Tibial nerve (tissue), 4 donors: ENCODE measurements around the gene MKRN2OS. TPM values are rescaled to one million over a fixed set of nuclear protein-coding genes. Genes with fewer than 3 reads are reported as not detected.
A peak's percentile ranks its signal among the peaks of the same experiment; 100 is the strongest.

ENCODE experiments used
- DNase-seq, 2 donors: peaks; one replicate each; pipeline ENCODE4 v3.0.0-alpha.2; 2019; ENCODE audit warnings: low spot score in 2 of 2
- H3K27ac ChIP-seq, 4 donors: fragments of 200-600 bp; sonication (generic) in 3 of 4; one replicate each; pipeline ENCODE4 v1.5.1; 2017 to 2019; ENCODE audit warnings: mild to moderate bottlenecking in 1 of 4
- H3K27me3 ChIP-seq, 2 donors: fragments of 200-600 bp; sonication (generic) in 1 of 2; one replicate each; pipeline versions ENCODE4 v1.5.1 to v1.6.0; 2017 to 2019
- H3K36me3 ChIP-seq, 3 donors: fragments of 200-600 bp; sonication (generic); one replicate each; pipeline ENCODE4 v1.5.1; 2018 to 2019
- H3K4me1 ChIP-seq, 4 donors: fragments of 200-600 bp; sonication (generic) in 3 of 4; one replicate each; pipeline ENCODE4 v1.5.1; 2017 to 2019
- H3K4me3 ChIP-seq, 4 donors: fragments of 200-600 bp; sonication (generic) in 3 of 4; one replicate each; pipeline ENCODE4 v1.5.1; 2017 to 2019; ENCODE audit warnings: mild to moderate bottlenecking in 1 of 4, moderate library complexity in 1 of 4
- H3K9me3 ChIP-seq, 4 donors: fragments of 200-600 bp; sonication (generic) in 3 of 4; one replicate each; pipeline ENCODE4 v1.5.1; 2017 to 2019
- CTCF ChIP-seq, 5 experiments: fragments of 200-600 bp in 3 of 5; fragments of 450-650 bp in 2 of 5; sonication (generic) in 3 of 5; IDR thresholded peaks; one replicate each; pipeline ENCODE4 v1.5.1; 2016 to 2019; ENCODE audit warnings: antibody characterized with exemption in 5 of 5, mild to moderate bottlenecking in 3 of 5, moderate library complexity in 2 of 5
- EP300 ChIP-seq, 2 donors: sonication (generic); formaldehyde crosslinking; IDR thresholded peaks; one replicate each; pipeline ENCODE4 v1.6.1; 2017; ENCODE audit warnings: antibody characterized with exemption in 2 of 2, mild to moderate bottlenecking in 1 of 2
- POLR2A ChIP-seq, 2 donors: fragments of 450-650 bp; IDR thresholded peaks; one replicate each; pipeline ENCODE4 v1.6.1; 2017; ENCODE audit warnings: antibody characterized with exemption in 2 of 2, mild to moderate bottlenecking in 2 of 2, moderate library complexity in 2 of 2
- WGBS, 2 donors: methylation state at CpG; one replicate each; pipeline ENCODE4 v1.1.5; 2018; 5-methylcytosine and 5-hydroxymethylcytosine counted together
- total RNA-seq, 4 donors: library from RNA; depleted of rRNA; stranded (reverse); fragments of >200 nt; gene quantifications; one replicate each; pipeline ENCODE4 v1.1.0, GENCODE V29; 2016

Gene MKRN2OS
- total RNA-seq, 4 donors from 2014 or later: not detected

GRCh38 chr3:12559520-12559919 is 14.2 kb upstream of the MKRN2OS start:
- no peaks in the 10 kb centered on the region for H3K9me3 ChIP-seq
- H3K4me3 ChIP-seq: no peak overlapping the region
- TF ChIP-seq POLR2A (IDR thresholded peaks at IDR 0.05): no peak
- TF ChIP-seq CTCF (IDR thresholded peaks at IDR 0.05): no peak
- TF ChIP-seq EP300 (IDR thresholded peaks at IDR 0.05): no peak
- H3K4me1 ChIP-seq: peaks cover 0 to 65% (median 20%) of the 10 kb centered on the region in 4 donors
- no peak for DNase-seq
- no peaks in the 10 kb centered on the region for H3K27me3 ChIP-seq
- WGBS, 2 donors: 59 to 74% methylated on average over 3 of the region's 3 CpGs
- peaks cover 0 to 5% (median 0%) of the 10 kb centered on the region in 3 donors for H3K36me3 ChIP-seq
- H3K27ac ChIP-seq: no peak overlapping the region

- WGBS, 2 donors: 44 to 56% methylated on average over 4 of the region's 4 CpGs
- peak overlapping the region in 1 of 4 donors; percentile 98 for H3K4me3 ChIP-seq
- H3K4me1 ChIP-seq: peaks cover 0 to 71% (median 20%) of the 10 kb centered on the region in 4 donors
These were observed 13.4 kb upstream of the MKRN2OS start for GRCh38 chr3:12558706-12559105.

GRCh38 chr3:12557473-12558100 is 12.3 kb upstream of the MKRN2OS start:
- no peak for DNase-seq
- H3K4me1 ChIP-seq: peaks cover 0 to 70% (median 20%) of the 10 kb centered on the region in 4 donors
- peak overlapping the region; percentile 90 to 98 (median 94) for H3K4me3 ChIP-seq
- TF ChIP-seq EP300 (IDR thresholded peaks at IDR 0.05) (no peak), POLR2A (IDR thresholded peaks at IDR 0.05) (no peak), CTCF (IDR thresholded peaks at IDR 0.05) (no peak)
- H3K9me3 ChIP-seq: no peaks in the 10 kb centered on the region
- peaks cover 0 to 12% of the 10 kb centered on the region in 2 donors for H3K27me3 ChIP-seq
- H3K36me3 ChIP-seq: no peaks in the 10 kb centered on the region
- H3K27ac ChIP-seq: peak overlapping the region; percentile 93 to 98 (median 94)
- WGBS, 2 donors: 1% methylated on average over 18 of the region's 18 CpGs

More at GRCh38 chr3:12558706-12559105, 13.4 kb upstream of the MKRN2OS start:
- no peak for DNase-seq
- Histone ChIP-seq H3K27me3 (peaks cover 0 to 2% of the 10 kb centered on the region in 2 donors), H3K36me3 (peaks cover 0 to 1% (median 0%) of the 10 kb centered on the region in 3 donors), H3K9me3 (no peaks in the 10 kb centered on the region), H3K27ac (peak overlapping the region in 2 of 4 donors; percentile 94 to 98)
- TF ChIP-seq EP300 (IDR thresholded peaks at IDR 0.05) (no peak), POLR2A (IDR thresholded peaks at IDR 0.05) (no peak), CTCF (IDR thresholded peaks at IDR 0.05) (no peak)

GRCh38 chr3:12556690-12557472 is 11.6 kb upstream of the MKRN2OS start, which contains the start of gene MKRN2:
MKRN2 (plus strand) TSS chr3:12557087; CDS start chr3:12557151, 64 bp downstream.
- H3K27ac ChIP-seq: peak within 1 kb of the TSS; percentile 93 to 98 (median 94)
- WGBS, 2 donors: 0% methylated on average over 59 to 77 of the region's 77 CpGs
- no peaks in the 10 kb centered on the region for H3K36me3 ChIP-seq
- H3K9me3 ChIP-seq: no peaks in the 10 kb centered on the region
- H3K4me1 ChIP-seq: peaks cover 0 to 64% (median 20%) of the 10 kb centered on the region in 4 donors
- DNase-seq: peak; percentile 67 to 73
- H3K27me3 ChIP-seq: peaks cover 0 to 13% of the 10 kb centered on the region in 2 donors
- peak within 1 kb of the TSS; percentile 90 to 98 (median 94) for H3K4me3 ChIP-seq
- TF ChIP-seq POLR2A (IDR thresholded peaks at IDR 0.05): peak; percentile 98
- TF ChIP-seq CTCF (IDR thresholded peaks at IDR 0.05): peak in 2 of 5 experiments; percentile 39 to 42
- TF ChIP-seq EP300 (IDR thresholded peaks at IDR 0.05): peak in 1 of 2 donors; percentile 97
